HG03354 (cell line): ENCODE data around the gene CDH23.

Source experiments
- ATAC-seq: cut with Tn5 transposase; IDR thresholded peaks from one replicate; pipeline ENCODE4 v1.9.1; 2021; ENCODE audit warnings: mild to moderate bottlenecking; ENCODE audit not compliant: unreplicated experiment, poor library complexity, severe bottlenecking

Gene CDH23

DNA sequence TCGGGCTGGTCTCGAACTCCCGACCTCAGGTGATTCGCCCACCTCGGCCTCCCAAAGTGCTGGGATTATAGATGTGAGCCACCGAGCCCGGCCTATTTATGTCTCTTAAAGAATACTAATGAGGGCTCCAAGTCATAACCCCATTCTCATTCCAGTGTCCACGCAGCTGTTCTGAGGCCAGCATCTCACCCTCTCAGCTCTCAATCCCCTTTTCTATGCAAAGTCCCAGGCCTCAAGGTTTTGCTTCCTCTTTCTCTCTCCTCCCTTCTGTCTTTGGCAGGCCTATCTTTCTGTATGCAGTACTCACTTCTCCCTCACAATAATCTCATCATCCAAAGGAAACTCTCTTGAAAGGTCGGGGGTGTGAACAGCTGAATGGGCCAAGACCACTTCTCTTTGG is 404.6 kb downstream of the CDH23 start:
- peak; percentile 90 for ATAC-seq

DNA sequence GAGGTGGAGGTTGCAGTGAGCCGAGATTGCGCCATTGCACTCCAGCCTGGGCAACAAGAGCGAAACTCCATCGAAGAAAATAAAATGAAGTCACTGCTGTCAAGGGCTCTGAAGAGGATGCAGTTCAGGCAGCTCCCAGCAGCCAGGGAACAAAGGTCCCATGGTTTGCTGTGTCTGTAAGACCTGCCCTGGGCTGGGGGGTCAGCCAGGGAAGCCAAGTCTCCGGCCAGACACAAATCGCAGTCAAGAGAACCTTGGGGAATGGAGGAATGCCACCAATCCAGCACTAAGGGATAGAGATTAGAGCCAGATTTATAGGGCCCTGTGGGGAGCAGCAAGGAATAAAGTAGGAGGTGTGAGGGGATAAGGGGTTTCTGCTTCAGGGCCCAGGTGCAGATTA is 405.5 kb downstream of the CDH23 start:
- no peak for ATAC-seq

DNA sequence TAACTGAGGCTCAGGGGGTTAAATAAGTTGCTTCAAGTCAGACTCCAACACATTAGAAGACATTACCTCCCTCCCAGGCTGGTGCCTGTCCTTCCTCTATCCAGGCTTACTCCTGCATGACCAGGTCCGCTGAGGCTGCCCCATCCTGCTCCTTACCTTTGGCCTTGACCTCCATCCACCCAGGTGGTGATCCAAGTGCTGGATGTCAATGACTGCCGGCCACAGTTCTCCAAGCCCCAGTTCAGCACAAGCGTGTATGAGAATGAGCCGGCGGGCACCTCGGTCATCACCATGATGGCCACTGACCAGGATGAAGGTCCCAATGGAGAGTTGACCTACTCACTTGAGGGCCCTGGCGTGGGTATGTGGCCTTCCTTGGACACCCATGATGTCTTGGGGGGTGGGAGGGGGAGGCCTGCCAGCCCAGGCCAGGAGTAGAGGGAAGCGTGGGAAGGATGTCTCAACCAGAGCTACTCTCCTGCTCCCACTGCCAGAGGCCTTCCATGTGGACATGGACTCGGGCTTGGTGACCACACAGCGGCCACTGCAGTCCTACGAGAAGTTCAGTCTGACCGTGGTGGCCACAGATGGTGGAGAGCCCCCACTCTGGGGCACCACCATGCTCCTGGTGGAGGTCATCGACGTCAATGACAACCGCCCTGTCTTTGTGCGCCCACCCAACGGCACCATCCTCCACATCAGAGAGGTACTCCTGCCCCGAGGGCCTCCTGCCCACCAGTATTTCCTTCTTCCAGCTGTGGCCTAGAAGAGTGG is 406.2 kb downstream of the CDH23 start:
- no peak for ATAC-seq

DNA sequence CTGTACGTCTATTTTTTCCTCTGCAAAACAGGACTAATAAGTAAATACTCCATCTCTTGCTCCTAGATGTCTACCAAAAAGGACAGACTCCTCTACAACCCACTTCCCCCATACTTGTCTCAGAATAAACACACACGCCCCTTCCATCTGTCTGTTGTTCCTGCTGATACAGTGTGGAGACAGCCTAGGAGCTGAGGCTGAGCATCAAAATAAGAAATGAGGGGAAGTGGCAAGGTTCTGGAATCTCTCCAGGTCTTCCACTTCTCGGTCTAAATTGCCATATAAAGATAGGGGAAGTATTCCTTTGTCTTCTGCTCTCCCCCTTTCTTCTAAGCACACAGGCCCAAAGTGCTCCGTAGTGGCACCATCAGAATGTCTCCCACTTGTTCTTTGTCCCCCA is 407.4 kb downstream of the CDH23 start:
- ATAC-seq: no peak

DNA sequence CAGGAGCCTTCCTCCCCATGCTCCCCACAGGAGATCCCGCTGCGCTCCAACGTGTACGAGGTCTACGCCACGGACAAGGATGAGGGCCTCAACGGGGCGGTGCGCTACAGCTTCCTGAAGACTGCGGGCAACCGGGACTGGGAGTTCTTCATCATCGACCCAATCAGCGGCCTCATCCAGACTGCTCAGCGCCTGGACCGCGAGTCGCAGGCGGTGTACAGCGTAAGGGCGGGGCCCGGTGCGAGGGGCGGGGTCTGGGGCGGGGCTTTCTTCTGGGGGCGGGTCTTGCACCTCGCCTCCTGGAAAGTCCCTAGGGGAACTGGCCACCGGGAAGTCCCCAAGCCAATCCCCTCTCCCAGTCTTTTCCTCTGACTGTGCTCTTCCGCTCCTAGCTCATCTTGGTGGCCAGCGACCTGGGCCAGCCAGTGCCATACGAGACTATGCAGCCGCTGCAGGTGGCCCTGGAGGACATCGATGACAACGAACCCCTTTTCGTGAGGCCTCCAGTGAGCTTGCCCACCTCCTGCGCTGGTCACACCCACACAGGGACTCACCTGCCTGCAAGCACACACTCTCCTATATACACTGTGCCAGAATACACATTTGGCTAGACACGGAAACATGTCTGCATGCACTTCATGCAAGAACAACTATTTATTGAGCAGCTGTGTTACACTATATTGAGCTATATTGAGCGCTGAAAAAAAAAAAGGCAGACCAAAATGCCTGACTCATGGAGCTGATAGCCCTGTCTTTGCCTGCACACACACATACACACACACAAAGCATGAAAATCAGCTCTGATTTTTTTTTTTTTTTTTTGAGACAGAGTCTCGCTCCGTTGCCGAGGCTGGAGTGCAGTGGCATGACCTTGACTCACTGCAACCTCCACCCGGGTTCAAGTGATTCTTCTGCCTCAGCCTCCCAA is 409.3 kb downstream of the CDH23 start:
- no peak for ATAC-seq

DNA sequence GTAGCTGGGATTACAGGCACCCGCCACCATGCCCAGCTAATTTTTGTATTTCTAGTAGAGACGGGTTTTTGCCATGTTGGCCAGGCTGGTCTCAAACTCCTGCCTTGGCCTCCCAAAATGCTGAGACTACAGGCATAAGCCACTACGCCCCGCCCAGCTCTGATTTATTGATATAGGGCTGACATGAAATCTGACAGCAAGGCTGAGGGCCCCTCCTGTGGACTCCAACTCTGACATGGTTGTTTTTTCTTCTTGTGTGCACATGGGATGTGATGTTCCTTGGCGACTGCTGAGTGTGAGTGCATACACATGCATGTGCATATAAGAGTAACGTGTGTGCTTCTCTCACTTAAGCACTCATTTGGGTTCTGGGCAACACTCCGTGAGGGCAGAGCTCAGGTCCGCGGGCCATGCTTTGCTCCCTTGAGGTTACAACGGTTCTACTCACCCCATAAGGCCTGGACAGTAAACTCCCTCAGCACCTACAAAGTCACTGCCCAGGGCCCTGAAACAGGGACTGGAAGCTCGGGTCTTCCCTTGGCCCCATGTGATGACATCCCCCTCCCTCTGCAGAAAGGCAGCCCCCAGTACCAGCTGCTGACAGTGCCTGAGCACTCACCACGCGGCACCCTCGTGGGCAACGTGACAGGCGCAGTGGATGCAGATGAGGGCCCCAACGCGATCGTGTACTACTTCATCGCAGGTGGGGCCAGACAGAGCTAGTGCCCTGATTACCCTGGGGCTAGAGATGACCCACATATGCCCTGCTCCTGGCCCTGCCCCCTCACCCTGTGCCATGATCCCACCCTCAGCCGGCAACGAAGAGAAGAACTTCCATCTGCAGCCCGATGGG is 410.2 kb downstream of the CDH23 start:
- ATAC-seq: no peak

DNA sequence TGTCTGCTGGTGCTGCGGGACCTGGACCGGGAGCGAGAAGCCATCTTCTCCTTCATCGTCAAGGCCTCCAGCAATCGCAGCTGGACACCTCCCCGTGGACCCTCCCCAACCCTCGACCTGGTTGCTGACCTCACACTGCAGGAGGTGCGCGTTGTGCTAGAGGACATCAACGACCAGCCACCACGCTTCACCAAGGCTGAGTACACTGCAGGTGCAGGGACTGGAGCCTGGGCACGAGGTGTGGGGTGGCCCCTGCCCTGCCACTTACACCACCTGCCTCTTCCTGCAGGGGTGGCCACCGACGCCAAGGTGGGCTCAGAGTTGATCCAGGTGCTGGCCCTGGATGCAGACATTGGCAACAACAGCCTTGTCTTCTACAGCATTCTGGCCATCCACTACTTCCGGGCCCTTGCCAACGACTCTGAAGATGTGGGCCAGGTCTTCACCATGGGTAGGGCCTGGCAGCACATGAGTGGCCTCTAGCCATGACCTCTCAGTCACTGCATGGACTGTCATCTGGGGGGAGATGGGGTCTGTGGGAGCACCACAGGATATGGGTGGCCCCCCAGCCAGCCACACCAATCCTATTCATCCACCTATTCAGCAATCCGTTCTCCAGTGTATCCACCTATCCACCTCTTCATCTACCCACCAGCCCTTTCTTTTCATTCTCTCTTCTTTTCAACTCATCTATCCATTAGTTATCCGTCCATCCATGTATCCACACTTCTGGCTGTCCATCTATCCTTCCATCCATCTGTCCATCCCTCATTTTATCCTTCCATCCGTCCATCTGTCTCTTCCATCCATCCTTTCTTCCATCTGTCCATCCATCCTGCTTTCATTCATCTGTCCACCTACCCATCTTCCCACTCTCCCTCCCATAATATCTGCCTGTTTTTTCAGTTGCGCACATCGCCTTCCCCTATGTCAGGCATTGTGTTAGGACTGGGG is 411.1 kb downstream of the CDH23 start:
- ATAC-seq: no peak

DNA sequence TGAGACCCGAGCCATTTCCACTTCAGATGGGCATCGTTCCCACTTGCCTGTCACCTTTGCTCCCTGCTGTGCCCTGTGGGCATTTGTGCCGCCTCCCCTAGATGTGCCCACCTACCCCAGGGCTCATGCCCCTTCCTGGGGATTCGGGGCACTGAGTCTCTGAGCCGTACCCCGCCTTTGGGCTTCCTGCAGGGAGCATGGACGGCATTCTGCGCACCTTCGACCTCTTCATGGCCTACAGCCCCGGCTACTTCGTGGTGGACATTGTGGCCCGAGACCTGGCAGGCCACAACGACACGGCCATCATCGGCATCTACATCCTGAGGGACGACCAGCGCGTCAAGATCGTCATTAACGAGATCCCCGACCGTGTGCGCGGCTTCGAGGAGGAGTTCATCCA is 412.9 kb downstream of the CDH23 start:
- ATAC-seq: no peak

DNA sequence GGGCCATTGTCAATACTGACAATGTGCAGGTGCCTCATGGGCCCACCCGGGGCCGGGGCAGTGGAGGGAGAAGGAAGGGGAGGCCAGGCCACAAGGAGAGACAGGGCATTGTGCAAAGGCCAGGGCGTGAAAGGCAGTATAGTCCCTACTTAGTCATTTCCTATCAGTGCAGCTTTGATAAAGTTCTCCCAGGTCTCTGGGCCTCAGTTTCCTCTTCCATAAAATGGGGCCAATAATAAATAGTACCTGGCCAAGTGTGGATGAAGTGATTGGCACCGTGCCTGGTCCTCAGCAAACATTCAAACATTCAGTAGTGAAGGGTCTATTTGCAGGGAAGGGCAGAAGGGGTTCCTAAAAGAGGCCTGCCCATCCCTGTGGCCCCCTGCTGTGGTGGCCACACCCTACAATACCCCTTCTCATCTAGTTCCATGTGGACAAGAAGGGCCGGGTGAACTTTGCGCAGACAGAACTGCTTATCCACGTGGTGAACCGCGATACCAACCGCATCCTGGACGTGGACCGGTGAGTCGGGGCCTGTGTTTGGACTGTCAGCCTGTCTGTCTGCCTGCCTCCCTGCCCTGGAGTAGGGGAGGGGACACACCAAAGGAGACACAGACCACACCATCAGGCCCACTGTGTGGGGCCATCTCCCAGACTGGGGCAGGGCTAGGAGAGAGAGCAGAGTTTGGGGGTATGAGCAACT is 413.5 kb downstream of the CDH23 start:
- ATAC-seq: no peak

DNA sequence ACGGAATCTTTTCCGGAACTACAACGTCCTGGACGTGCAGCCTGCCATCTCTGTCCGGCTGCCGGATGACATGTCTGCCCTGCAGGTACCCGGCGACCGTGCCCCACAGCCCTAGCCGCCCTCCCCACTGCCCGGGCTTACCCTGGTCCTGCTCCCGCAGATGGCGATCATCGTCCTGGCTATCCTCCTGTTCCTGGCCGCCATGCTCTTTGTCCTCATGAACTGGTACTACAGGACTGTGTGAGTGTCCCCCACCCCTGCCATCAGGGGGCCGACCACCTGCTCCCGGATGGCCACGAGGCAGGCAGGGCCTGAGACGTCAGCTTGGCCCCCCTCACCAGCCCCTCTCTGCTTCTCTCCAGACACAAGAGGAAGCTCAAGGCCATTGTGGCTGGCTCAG is 414.6 kb downstream of the CDH23 start:
- no peak for ATAC-seq

DNA sequence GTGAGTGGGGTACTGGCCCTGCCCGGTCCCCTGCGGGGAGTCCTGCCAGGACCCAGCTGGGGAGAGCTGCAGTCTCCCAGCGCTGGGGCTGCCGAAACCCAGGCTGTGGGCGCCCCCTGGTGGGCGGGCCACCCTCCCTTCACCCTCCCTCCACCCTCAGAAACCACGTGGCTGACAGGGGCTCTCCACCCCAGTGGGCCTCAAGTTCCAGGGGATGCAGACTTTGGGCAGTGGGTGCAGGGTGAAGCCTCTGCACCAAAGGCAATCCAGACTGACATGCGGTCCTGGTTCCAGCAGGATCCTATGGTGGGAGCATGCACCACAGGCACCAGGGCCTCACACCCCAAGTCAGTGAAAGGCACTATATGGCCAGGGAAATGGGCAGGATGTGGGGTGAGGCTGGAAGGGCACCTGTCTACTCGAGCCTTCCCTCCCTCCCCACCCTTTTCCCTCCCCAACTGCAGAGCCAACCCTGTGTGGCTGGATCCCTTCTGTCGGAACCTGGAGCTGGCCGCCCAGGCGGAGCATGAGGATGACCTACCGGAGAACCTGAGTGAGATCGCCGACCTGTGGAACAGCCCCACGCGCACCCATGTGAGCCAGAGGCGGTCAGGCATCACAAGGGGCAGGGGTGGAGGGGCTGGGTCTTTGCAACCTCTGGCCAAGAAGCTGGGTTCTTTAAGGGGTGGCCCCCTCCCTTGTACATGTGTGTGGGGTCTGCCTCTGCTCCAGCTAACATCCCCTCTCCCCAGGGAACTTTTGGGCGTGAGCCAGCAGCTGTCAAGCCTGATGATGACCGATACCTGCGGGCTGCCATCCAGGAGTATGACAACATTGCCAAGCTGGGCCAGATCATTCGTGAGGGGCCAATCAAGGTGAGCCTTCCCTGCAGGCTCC is 415.5 kb downstream of the CDH23 start:
- peak; percentile 78 for ATAC-seq

DNA sequence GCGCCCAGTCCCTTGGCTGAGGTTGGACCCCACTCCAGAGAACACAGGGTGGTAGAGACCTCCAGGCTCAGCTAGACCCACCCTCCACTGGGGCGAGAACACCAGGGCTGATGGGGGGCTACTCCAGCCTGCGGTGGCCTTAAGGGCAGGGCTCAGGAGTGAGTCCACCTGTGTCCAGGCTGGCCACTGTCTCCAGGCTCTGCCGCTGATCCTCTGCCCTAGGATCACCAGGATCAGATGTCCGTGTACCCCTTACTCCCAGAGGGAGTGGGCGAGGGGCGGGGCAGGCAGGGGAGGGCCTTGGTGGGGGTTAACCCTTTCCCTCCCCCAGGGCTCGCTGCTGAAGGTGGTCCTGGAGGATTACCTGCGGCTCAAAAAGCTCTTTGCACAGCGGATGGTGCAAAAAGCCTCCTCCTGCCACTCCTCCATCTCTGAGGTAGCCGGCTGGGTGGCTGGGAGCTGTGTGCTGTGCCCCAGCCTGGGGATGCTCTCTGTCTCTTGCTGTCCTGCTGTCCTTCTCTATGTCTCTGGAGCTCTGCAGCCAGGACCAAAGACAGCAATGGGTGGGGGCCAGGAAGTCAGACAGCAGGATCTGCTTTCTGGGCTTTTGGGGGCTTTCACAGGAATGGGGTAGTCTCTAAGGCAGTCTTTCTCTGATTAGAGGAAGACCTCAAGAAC is 416.3 kb downstream of the CDH23 start:
- no peak for ATAC-seq

DNA sequence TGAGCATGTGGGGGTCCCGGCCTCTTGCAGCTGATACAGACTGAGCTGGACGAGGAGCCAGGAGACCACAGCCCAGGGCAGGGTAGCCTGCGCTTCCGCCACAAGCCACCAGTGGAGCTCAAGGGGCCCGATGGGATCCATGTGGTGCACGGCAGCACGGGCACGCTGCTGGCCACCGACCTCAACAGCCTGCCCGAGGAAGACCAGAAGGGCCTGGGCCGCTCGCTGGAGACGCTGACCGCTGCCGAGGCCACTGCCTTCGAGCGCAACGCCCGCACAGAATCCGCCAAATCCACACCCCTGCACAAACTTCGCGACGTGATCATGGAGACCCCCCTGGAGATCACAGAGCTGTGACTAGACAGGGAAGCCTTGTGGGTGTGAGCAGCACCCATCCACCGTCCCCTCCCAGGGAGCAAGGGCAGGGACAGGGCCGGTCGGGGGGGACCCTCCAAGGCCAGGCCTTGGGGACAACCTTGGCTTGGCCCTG is 418.2 kb downstream of the CDH23 start:
- ATAC-seq: no peak

DNA sequence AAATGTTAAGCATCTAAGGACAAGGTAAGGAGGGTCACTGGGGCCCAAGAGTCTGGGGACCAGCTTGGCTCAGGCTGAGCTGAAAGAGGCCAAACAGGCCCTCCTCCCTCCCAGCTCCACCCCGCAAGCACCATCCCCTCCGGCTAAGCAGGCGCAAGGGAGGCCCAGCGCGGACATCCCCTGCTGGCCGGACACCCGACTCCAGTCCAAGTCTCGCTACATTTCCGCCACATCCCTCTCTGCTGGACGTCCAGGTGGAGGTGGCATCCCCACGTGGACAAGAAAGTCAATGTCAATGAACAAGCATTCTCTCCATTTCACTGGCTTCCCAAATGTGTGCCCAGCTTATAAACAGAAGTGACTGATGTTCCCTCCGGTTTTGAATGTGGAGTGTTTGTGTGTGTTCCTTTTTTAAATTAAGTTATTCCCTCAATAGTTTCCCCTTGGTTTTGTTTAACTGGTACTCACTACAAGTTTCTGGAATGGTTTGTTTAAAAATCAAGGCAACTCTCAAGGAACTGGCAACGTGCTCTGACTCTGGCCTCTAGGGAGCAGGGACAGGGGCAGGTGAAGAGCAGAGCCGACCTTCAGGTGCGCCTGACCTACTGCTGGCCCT is 418.9 kb downstream of the CDH23 start:
- ATAC-seq: no peak

DNA sequence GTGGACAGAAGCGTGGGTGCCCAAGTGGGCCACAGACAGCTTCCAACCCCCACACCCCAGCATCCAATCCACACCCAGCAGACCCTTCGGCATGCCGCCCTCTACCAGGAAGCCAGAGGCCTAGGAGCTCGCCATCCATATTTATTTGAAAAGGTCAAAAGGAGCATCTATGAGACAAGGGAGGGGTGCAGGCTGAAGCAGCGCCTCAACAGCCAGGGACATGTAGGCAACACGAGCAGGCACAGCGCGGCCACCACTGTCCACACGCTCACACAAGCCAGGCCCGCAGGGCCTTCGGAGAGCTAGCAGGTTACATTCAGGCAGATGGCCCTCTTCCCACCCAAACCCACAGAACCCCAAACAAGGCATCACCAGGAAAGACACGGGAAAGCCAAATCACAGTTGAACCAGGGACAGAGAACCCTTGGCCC is 419.7 kb downstream of the CDH23 start:
- ATAC-seq: no peak

DNA sequence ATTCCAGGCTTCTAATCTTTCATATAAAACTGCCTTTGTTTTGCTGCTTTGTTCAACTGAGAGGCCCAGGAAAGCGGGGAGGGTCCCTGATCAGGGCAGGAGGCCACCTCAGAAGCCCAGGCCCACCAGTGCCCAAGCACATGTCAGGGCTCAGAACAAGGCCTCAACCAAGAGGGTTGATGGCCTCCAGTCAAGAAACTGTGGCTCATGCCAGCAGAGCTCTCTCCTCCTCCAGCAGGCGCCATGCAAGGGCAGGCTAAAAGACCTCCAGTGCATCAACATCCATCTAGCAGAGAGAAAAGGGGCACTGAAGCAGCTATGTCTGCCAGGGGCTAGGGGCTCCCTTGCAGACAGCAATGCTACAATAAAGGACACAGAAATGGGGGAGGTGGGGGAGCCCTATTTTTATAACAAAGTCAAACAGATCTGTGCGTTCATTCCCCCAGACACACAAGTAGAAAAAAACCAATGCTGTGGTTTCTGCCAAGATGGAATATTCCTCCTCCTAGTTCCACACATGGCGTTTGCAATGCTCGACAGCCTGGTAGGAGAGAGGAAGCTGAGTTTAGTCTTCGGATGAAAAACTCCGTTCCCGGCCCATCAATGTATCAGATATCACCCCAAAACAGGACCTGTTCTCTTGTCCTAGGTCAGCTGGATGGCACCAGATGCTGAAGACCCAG is 420.4 kb downstream of the CDH23 start:
- no peak for ATAC-seq
